Right atrium auricular region (tissue), 2 donors: ENCODE results near the gene WWOX. TPM values are rescaled to one million over a fixed set of nuclear protein-coding genes. Genes with fewer than 3 reads are reported as not detected.

Experiments
- DNase-seq: peaks from one replicate; pipeline ENCODE4 v3.0.0-alpha.2; 2019; ENCODE audit warnings: low spot score
- H3K27ac ChIP-seq, 2 donors: fragments of 200-600 bp; sonication (generic); 1 replicate in 1 of 2; 2 replicates in 1 of 2; pipeline ENCODE4 v1.5.1; 2016 to 2019
- H3K27me3 ChIP-seq, 2 donors: fragments of 200-600 bp; sonication (generic); one replicate each; pipeline versions ENCODE4 v1.5.1 to v1.6.0; 2017 to 2019
- H3K36me3 ChIP-seq: fragments of 200-600 bp; sonication (generic); one replicate; pipeline ENCODE4 v1.5.1; 2016
- H3K4me1 ChIP-seq, 2 donors: fragments of 200-600 bp; sonication (generic); one replicate each; pipeline versions ENCODE4 v1.5.1 to v1.6.0; 2017 to 2019
- H3K4me3 ChIP-seq, 2 donors: fragments of 200-600 bp; sonication (generic); 1 replicate in 1 of 2; 2 replicates in 1 of 2; pipeline ENCODE4 v1.5.1; 2017 to 2019; ENCODE audit warnings: mild to moderate bottlenecking in 1 of 2, moderate library complexity in 1 of 2
- H3K9me3 ChIP-seq, 2 donors: fragments of 200-600 bp; sonication (generic); one replicate each; pipeline ENCODE4 v1.5.1; 2019
- total RNA-seq, 2 donors: library from RNA; depleted of rRNA; stranded (reverse); fragments of >200 nt; gene quantifications; one replicate each; pipeline ENCODE4 v1.1.0, GENCODE V29; 2016
- TF ChIP-seq, protein P1 (sequence below), 2 donors: fragments of 200-600 bp; sonication (generic); IDR thresholded peaks; one replicate each; pipeline ENCODE4 v1.5.1; 2019; ENCODE audit warnings: antibody characterized with exemption in 2 of 2

The WWOX gene
- total RNA-seq, 2 donors from 2014 or later, result 14.8 to 20.8 TPM

DNA sequence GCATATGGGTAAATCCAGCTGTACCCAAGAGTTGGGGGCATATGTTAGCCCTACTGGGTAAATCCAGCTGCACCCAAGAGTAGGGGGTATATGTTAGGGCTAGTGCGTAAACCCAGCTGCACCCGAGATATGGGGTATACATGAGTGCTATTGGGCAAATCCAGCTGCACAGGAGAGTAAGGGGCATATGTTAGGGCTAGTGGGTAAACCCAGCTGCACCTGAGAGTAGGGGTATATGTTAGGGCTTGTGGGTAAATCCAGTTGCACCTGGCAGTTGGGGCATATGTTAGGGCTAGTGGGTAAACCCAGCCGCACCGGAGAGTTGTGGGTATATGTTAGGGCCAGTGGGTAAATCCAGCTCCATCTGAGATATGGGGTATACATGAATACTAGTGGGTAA, 80.9 kb downstream of the WWOX start:
- DNase-seq, result no peak
- H3K27ac ChIP-seq, result no peak overlapping the region
- H3K4me1 ChIP-seq, result no peaks in the 10 kb centered on the region
- no peak overlapping the region for H3K4me3 ChIP-seq
- no peaks in the 10 kb centered on the region for H3K36me3 ChIP-seq
- no peaks in the 10 kb centered on the region for H3K9me3 ChIP-seq
- H3K27me3 ChIP-seq, result no peaks in the 10 kb centered on the region
- TF ChIP-seq, protein P1, sequence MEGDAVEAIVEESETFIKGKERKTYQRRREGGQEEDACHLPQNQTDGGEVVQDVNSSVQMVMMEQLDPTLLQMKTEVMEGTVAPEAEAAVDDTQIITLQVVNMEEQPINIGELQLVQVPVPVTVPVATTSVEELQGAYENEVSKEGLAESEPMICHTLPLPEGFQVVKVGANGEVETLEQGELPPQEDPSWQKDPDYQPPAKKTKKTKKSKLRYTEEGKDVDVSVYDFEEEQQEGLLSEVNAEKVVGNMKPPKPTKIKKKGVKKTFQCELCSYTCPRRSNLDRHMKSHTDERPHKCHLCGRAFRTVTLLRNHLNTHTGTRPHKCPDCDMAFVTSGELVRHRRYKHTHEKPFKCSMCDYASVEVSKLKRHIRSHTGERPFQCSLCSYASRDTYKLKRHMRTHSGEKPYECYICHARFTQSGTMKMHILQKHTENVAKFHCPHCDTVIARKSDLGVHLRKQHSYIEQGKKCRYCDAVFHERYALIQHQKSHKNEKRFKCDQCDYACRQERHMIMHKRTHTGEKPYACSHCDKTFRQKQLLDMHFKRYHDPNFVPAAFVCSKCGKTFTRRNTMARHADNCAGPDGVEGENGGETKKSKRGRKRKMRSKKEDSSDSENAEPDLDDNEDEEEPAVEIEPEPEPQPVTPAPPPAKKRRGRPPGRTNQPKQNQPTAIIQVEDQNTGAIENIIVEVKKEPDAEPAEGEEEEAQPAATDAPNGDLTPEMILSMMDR (IDR thresholded peaks at IDR 0.05), result no peak

DNA sequence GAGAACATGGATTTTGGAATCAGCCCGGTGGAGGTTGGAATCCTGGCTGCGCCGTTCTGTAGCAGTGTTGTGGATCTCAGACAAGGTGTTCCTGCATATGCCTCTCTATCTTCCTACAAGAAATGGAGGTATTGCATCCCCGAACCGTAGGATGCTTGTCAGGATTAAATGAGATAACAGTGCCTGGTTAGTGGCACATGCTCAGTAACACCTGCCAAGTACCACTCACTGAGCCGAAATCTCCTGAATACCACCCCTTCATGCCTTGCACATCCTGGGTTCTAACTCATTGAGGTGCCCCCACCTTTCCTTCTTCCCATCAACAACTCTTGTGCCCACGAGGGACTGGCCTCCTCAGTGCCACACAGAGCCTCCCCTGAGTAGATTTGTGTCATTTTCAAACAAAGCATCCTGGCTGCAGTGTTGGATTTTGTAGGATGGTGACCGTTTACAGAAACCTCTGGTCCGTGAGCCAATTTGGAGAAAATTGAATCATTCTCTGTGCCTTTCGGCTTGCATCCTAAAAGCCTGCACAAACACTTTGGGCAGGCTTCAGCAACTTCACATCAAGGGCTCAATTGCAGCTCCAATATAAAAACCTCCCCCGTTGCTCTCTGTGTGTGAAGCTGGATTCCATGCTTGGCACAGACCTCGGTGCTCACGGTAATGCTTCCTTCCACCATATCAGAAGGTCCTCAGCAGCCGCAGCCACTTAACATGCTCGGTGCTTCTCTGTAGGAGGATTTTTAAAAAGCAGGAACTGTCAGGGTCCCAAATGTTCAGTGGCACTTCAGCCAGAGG, 84.2 kb downstream of the WWOX start:
- Histone ChIP-seq H3K9me3 (no peaks in the 10 kb centered on the region), H3K36me3 (no peaks in the 10 kb centered on the region), H3K27me3 (no peaks in the 10 kb centered on the region), H3K4me1 (no peaks in the 10 kb centered on the region), H3K27ac (no peak overlapping the region), H3K4me3 (no peak overlapping the region)
- TF ChIP-seq, protein P1 (IDR thresholded peaks at IDR 0.05), result no peak
- DNase-seq, result no peak

DNA sequence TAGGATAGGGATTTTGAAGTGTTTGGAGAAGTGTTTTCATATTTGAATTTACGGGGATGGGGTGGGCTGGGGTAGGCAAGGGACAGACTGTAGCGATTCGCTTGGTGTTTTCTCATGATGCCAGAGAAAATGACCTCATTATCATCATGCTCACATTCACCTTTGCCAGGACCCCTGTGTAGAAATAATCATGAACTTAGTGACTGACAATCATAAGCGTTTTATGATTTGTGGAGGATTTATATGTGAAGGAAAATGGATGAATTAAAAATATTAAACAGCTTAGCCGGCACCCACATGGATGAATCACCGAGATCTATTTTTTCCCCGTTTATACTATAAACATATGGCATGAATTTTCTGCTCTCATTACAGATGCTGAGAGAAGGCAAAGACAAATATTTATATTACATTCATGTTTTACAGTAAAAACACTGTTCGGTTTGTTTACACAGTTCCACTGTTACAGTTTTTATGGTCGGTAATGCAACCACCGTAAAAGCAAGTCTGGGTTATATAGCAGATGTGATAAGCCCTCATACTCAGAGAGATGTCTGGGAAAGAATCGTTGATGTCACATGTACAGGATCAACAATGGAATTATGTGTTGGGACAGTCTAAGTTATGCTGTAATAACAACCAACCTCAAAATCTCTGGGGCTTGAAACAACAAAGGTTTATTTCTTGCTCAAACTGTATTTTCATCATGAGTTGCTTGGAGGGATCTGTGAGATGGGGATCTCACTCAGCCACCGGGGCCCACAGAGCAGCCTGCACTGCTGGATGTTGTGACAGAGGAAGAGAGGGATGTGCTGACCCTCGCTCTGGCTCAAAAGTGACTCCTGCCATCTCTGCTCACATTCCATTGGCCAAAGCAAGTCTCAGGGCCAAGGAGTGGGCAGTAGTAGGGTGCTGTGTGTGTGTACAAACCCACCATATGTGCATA, 85.1 kb downstream of the WWOX start:
- TF ChIP-seq, protein P1 (IDR thresholded peaks at IDR 0.05), result no peak
- Histone ChIP-seq H3K4me1 (no peaks in the 10 kb centered on the region), H3K9me3 (no peaks in the 10 kb centered on the region), H3K36me3 (no peaks in the 10 kb centered on the region), H3K27me3 (no peaks in the 10 kb centered on the region), H3K27ac (no peak overlapping the region), H3K4me3 (no peak overlapping the region)
- DNase-seq, result no peak

DNA sequence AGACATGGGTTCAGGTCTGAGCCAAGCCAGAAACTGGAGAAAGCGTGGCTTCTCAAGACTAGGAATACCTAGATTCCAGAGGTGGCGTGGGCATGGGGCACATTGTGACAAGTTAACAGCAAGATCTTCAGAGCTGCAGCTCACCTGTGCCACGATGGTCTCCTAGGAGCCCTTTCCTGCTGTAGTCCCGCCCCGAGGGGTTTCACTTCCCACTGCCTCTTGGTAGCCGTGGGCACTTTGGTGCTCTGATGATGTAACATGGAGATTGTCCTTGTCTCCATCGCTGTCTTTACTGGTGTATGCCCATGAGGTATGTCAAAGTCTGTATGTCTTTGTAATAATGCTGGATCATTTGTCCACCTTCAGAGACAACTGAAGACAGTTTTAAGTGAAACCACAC, 89.7 kb downstream of the WWOX start:
- Histone ChIP-seq H3K36me3 (no peaks in the 10 kb centered on the region), H3K9me3 (no peaks in the 10 kb centered on the region), H3K4me1 (no peaks in the 10 kb centered on the region), H3K27ac (no peak overlapping the region), H3K4me3 (no peak overlapping the region), H3K27me3 (no peaks in the 10 kb centered on the region)
- DNase-seq, result no peak
- TF ChIP-seq, protein P1 (IDR thresholded peaks at IDR 0.05), result no peak

DNA sequence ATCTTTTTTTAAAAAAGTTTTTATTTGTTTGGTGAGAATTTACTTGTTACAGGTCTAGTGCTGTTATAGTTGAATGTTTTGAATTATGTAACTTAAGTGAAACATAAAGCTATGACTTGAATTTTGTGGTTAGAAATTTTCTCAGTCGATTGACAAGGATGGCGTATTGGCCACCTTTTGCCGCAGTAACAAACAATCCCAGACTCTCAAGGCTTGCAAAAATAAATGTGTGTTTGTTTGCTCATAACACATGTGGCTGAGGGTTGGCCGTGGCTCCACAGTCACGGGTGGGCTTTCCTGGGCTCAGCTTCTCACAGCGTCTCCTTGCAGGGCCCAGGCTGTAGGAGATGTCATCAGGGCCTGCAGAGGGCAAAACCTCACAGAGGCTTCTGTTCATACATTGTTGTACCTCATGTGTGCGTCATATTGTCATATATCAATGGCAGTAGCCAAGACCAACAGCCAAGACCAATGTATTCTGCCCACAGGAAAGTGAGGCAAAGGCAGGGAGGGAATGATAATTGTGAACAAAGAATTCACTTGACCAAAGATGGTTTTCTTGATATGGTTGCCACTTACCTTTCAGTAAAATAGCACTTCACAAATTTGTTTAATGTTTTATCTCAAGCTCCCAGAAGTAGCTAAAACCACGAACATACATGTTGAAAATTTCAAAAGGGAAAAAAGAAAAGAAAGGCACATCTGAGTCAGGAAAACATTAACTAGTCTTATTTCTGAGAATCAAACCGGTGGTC, 93.5 kb downstream of the WWOX start:
- no peaks in the 10 kb centered on the region for H3K4me1 ChIP-seq

More for the DNA sequence above, 93.5 kb downstream of the WWOX start:
- H3K27ac ChIP-seq, result no peak overlapping the region
- H3K9me3 ChIP-seq, result no peaks in the 10 kb centered on the region
- DNase-seq, result no peak
- TF ChIP-seq, protein P1 (IDR thresholded peaks at IDR 0.05), result no peak
- H3K36me3 ChIP-seq, result no peaks in the 10 kb centered on the region
- no peaks in the 10 kb centered on the region for H3K27me3 ChIP-seq
- no peak overlapping the region for H3K4me3 ChIP-seq
